ENCODE results near the gene CYP2U1.

- TF ChIP-seq CTCF (IDR thresholded peaks at IDR 0.05) (no peak), POLR2AphosphoS5 (IDR thresholded peaks at IDR 0.05; ENCODE audit: low read depth, low read length) (no peak), REST (IDR thresholded peaks at IDR 0.05; ENCODE audit: insufficient read depth in 1 of 2, low read depth in 2 of 2, low read length in 1 of 2) (no peak), TCF7L2 (IDR thresholded peaks at IDR 0.05; ENCODE audit: low read depth, low read length) (no peak), SIN3A (IDR thresholded peaks at IDR 0.05; ENCODE audit: borderline replicate concordance, insufficient read depth, low read depth, low read length) (no peak)
These were observed 30.8 kb upstream of the CYP2U1 start for GRCh38 chr4:107900508-107900907.

Measured in Panc1 (cell line).